G401 (cell line): ENCODE measurements around the gene CLSTN1. TPM values are rescaled to one million over a fixed set of nuclear protein-coding genes. Genes with fewer than 3 reads are reported as not detected.

Source experiments
- DNase-seq: peaks from one replicate; pipeline ENCODE4 v3.0.0-alpha.2; 2015; ENCODE audit warnings: low spot score
- in situ Hi-C: cut with HindIII; loops from 2 replicates; pipeline ENCODE4 v1.10.0; 2016; ENCODE audit warnings: low sequenced_read_pairs, mixed read lengths
- total RNA-seq: library from RNA; depleted of rRNA; stranded (reverse); fragments of >200 nt; shearing (Covaris generic); gene quantifications from 2 replicates; pipeline ENCODE4 v1.2.3, GENCODE V29; 2014

CLSTN1 gene
- total RNA-seq, 1 experiment from 2014 or later, result 175 TPM

GRCh38 chr1:9852410-9853248 lies 28.9 kb upstream of the CLSTN1 start:
- in situ Hi-C loops, result no loop called here
- DNase-seq, result peak; percentile 97

GRCh38 chr1:9852004-9852403 lies 28.2 kb upstream of the CLSTN1 start:
- DNase-seq, result no peak
- in situ Hi-C loops, result no loop called here

GRCh38 chr1:9850442-9851162 lies 26.8 kb upstream of the CLSTN1 start:
- in situ Hi-C loops, result no loop called here

DNA sequence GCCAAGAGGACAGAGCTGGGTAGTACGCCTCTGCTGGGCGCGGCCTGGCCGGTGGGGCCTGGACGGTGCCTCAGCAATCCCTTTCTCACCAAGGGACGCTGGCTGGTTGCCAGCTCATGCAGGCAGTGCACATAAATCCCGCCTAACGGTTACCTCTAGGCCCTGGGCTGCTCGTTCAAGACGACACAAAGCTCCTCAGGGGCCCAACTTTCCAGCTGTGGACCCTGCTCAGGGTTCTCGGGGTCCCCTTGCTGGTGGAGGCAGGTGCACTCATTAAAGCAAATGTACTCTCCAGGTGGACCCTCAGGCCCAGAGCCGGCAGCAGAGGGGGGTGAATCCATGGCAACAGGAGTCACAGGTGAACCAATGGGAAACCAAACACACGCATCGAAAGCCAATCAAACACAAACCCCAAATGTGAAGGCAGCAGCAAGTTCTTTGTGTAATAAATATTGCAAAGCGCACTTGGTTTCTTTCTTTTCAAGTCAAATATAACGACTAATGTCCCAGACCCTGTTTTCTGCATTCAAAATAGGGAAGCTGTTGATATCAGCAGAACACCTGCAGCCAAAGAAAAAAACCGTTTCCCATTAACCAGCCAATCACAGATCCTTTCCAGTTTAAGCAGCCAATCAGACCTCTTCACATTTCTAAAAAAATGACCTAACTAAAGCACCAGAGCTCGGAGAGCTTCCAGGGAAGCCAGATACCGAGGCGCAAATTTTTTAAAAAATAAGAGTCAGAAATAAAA lies 26.1 kb upstream of the CLSTN1 start:
- peak; percentile 92 for DNase-seq
- in situ Hi-C loops, result no loop called here

More at GRCh38 chr1:9850442-9851162, 26.8 kb upstream of the CLSTN1 start:
- no peak for DNase-seq

- DNase-seq, result no peak
- in situ Hi-C loops, result no loop called here
These were observed 24.3 kb upstream of the CLSTN1 start for GRCh38 chr1:9848022-9848421.

DNA sequence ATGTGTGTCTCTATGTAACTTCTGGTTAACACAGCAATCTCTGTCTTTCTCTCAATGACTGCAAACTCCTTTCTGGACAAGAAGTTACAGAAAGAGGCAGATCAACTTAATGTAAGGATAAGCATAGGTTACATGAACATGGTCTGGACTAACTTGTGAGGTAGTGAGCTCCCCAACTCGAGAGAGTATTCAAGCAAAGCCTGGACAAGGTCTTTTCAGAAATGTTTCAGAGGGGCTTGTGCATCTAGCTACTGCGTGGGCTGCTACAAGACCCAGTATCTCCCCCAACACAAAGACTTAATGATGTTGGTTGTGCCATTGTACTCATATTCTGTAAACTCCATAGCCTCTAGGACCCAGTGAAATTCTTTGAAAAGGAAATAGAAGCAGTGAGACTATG lies 23.5 kb upstream of the CLSTN1 start:
- no peak for DNase-seq
- in situ Hi-C loops, result no loop called here

DNA sequence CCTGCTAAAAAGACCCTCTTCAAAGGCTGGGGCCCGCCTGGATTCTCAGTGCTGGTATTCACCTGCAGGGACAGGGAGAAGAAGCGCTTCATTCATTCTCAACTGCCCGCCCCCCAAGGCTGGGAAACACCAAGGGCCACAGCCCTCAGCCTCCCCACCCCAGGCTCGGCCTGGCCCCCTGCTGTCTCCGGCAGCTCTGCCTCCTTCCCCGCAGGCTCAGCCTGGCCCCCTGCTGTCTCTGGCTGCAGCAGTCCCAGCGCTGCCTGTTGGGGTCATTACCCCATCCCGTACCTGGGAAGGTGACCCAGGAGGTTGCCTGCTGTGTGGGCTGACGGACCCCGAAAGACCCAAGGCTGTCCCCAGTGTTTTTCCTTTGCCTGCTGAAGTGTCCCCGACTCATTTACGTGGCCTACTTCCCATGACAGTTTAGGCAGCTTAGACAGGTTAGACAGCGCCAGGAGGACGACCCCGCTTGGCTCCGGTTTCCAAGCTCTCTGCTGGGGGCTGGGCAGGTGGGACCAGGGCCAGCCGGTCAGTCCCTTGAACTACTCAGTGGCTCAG lies 22.9 kb upstream of the CLSTN1 start:
- in situ Hi-C loops, result no loop called here
- DNase-seq, result no peak

DNA sequence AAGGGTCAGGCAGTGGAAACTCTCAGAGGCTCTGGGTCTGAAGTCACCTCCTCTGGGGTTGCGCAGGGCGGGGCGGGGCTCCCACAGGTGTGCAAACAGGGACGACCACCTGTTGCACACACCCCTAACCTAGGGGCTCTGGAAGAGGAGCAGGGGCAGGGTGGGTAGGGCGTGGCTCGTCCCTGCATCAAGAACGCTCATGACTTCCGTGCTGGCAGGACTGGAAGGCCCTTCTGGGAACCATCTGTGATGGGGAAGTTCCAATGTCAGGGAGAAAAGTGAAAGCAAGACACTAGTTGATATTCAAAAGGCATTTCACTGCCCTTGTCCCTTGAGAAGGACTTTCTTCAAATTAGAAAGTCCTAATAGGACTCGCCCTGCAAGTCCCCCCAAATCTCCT lies 22.1 kb upstream of the CLSTN1 start:
- in situ Hi-C loops, result no loop called here
- DNase-seq, result peak; percentile 50

DNA sequence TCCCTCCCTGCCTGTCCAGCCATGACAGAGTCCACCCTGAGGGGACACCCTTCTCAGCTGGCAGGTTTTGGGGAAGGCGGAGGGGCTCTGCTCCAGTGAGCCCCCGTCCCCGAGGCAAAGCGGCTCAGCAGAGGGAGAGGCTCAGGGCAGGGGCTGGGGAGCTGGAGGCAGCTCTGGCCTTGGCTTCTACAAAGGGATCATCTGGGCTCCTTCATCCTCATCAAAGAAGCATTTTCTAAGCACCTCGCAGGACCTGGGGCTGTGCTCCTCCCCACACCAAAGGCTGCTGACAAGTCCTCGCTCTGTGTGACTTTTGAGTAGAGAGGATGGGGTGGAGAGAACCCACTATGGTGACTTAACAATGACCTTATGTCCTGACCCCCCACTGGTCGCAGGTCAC lies 21.0 kb upstream of the CLSTN1 start:
- DNase-seq, result no peak
- in situ Hi-C loops, result no loop called here

- in situ Hi-C loops, result no loop called here
- DNase-seq, result no peak
These were observed 20.3 kb upstream of the CLSTN1 start for GRCh38 chr1:9844106-9844505.

DNA sequence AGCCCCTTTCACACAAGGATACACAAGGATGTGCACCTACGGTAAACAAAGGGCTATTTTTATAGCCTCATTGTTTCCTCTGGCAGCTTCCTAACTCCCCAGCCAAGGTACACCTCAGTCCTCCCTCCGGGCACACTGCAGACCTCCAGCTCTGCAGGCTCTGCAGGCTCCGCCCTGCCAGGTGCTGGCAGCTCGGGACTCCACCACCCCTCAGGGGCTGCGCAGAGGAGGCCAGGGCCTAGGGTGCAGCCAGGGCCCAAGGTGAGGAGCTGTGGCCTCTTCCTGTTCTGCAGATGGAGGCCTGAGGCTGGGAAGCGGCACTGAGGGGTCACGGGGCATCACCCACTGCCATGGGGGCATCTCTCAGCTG lies 19.8 kb upstream of the CLSTN1 start:
- DNase-seq, result peak; percentile 51
- in situ Hi-C loops, result no loop called here

GRCh38 chr1:9842781-9843575 lies 19.2 kb upstream of the CLSTN1 start:
- in situ Hi-C loops, result no loop called here
- DNase-seq, result peak; percentile 88

- in situ Hi-C loops, result no loop called here
- no peak for DNase-seq
These were observed 18.4 kb upstream of the CLSTN1 start for GRCh38 chr1:9842073-9842711.

GRCh38 chr1:9841460-9841859 lies 17.7 kb upstream of the CLSTN1 start:
- in situ Hi-C loops, result no loop called here
- no peak for DNase-seq

- no peak for DNase-seq
- in situ Hi-C loops, result no loop called here
These were observed 16.4 kb upstream of the CLSTN1 start for GRCh38 chr1:9840176-9840575.

DNA sequence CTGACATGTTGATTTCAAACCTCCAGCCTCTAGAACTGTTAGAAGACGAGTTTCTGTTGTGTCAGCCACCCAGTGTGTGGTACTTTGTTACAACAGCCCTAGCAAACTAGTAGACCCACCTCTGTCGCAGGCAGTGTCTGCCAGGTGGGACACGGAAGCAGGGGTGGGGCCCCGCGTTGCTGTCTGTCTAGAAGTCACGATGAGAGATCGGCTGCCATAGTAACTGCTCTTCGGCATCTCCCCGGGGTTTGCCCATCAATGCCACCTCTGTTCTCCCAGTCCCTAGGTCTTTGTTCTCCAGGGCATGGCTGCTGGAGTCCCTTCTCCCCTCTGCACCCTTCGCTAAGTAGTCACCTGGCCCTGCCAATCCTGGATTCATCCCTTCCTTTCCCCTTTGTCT lies 15.2 kb upstream of the CLSTN1 start:
- DNase-seq, result no peak
- in situ Hi-C loops, result no loop called here

DNA sequence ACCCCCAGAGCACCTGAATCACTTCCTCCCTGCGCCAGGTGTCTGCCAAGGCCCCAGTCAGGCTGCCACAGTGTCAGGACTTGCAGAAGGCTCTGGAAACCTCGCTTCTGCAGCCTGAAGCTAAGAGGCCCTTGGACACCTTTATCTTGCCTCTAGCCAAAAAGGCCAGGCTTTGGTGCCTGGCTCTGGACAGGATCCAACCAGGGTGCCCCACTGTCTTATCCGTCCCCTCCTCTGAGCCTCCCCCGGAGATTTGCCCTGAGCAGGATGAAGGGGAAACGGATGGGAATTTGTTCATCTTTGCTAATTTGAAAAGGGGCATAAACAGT lies 12.8 kb upstream of the CLSTN1 start:
- DNase-seq, result no peak
- in situ Hi-C loops, result no loop called here

GRCh38 chr1:9835758-9836631 lies 12.2 kb upstream of the CLSTN1 start:
- in situ Hi-C loops, result no loop called here
- peak; percentile 94 for DNase-seq
